Mucosa of rectum (tissue), 2 donors: ENCODE data around the gene PCDHGA10.
"Not testable (repeated sequence)": the region's sequence is repeated elsewhere in the genome, so short reads cannot be mapped to it uniquely, and the experiment has no call there.

Experiments used
- H3K27ac ChIP-seq, 2 donors: one replicate each; pipeline ENCODE4 v1.7.0; 2013; ENCODE audit warnings: inconsistent platforms in 2 of 2, low read depth in 2 of 2, low read length in 2 of 2
- H3K27me3 ChIP-seq, 2 donors: one replicate each; pipeline ENCODE4 v1.7.0; 2013; ENCODE audit warnings: low read length in 2 of 2; ENCODE audit not compliant: control insufficient read depth in 2 of 2, insufficient read depth in 2 of 2
- H3K36me3 ChIP-seq, 2 donors: one replicate each; pipeline ENCODE4 v1.7.0; 2013; ENCODE audit warnings: low read length in 2 of 2; ENCODE audit not compliant: control insufficient read depth in 2 of 2, insufficient read depth in 2 of 2
- H3K4me1 ChIP-seq, 2 donors: one replicate each; pipeline ENCODE4 v1.7.0; 2013; ENCODE audit warnings: low read length in 2 of 2, mild to moderate bottlenecking in 1 of 2; ENCODE audit not compliant: control insufficient read depth in 2 of 2, insufficient read depth in 2 of 2
- H3K4me3 ChIP-seq, 2 donors: one replicate each; pipeline ENCODE4 v1.7.0; 2013; ENCODE audit warnings: low read length in 2 of 2
- H3K9ac ChIP-seq, 2 donors: one replicate each; pipeline ENCODE4 v1.7.0; 2013; ENCODE audit warnings: low read length in 2 of 2, low read depth in 1 of 2, mild to moderate bottlenecking in 1 of 2
- H3K9me3 ChIP-seq, 2 donors: one replicate each; pipeline ENCODE4 v1.7.0; 2013; ENCODE audit warnings: low read length in 2 of 2; ENCODE audit not compliant: control insufficient read depth in 2 of 2
- donor health status: healthy.
- donor health status: Normal muscosa, but diverticular disease.

PCDHGA10 gene

GRCh38 chr5:141382469-141383294 lies 30.1 kb upstream of the PCDHGA10 start, which contains the start of gene PCDHGA7:
Gene PCDHGA7 (plus strand): TSS chr5:141382742. CDS start chr5:141382900, 158 bp downstream.
- Histone ChIP-seq H3K27ac (no peak within 1 kb of the TSS), H3K36me3 (no peaks in the 10 kb centered on the region), H3K4me1 (no peaks in the 10 kb centered on the region), H3K9ac (no peak within 1 kb of the TSS), H3K9me3 (peaks cover 0 to 23% of the 10 kb centered on the region in 2 donors), H3K4me3 (peak within 1 kb of the TSS; percentile 5 to 29), H3K27me3 (no peaks in the 10 kb centered on the region)

- H3K9me3 ChIP-seq = peaks cover 2 to 25% of the 10 kb centered on the region in 2 donors
- no peak overlapping the region for H3K9ac ChIP-seq
- H3K4me3 ChIP-seq = no peak overlapping the region
These were observed 29.4 kb upstream of the PCDHGA10 start for GRCh38 chr5:141383345-141383744.

GRCh38 chr5:141384471-141385267 lies 28.1 kb upstream of the PCDHGA10 start:
- Histone ChIP-seq H3K4me3 (no peak overlapping the region), H3K4me1 (no peaks in the 10 kb centered on the region), H3K27me3 (no peaks in the 10 kb centered on the region), H3K9ac (no peak overlapping the region), H3K27ac (no peak overlapping the region), H3K36me3 (no peaks in the 10 kb centered on the region), H3K9me3 (peaks cover 8 to 39% of the 10 kb centered on the region in 2 donors)

More at GRCh38 chr5:141383345-141383744, 29.4 kb upstream of the PCDHGA10 start:
- H3K4me1 ChIP-seq = no peaks in the 10 kb centered on the region
- no peaks in the 10 kb centered on the region for H3K27me3 ChIP-seq
- H3K36me3 ChIP-seq = no peaks in the 10 kb centered on the region
- H3K27ac ChIP-seq = no peak overlapping the region

GRCh38 chr5:141387557-141388311 lies 25.1 kb upstream of the PCDHGA10 start, which contains the start of gene PCDHGB4:
Gene PCDHGB4 (plus strand): TSS chr5:141387698. CDS start chr5:141387885, 187 bp downstream.
- not testable (repeated sequence) for H3K27ac ChIP-seq, H3K9ac ChIP-seq, H3K36me3 ChIP-seq, H3K27me3 ChIP-seq, H3K4me1 ChIP-seq
- peak within 1 kb of the TSS in 1 of 2 donors; percentile 29 for H3K4me3 ChIP-seq
- peaks cover 10 to 46% of the 10 kb centered on the region in 2 donors for H3K9me3 ChIP-seq

GRCh38 chr5:141388661-141389060 lies 24.1 kb upstream of the PCDHGA10 start:
- H3K27ac ChIP-seq = no peak overlapping the region
- H3K4me3 ChIP-seq = peak overlapping the region in 1 of 2 donors; percentile 29
- no peaks in the 10 kb centered on the region for H3K4me1 ChIP-seq
- no peaks in the 10 kb centered on the region for H3K36me3 ChIP-seq
- no peak overlapping the region for H3K9ac ChIP-seq
- no peaks in the 10 kb centered on the region for H3K27me3 ChIP-seq
- H3K9me3 ChIP-seq = peaks cover 10 to 48% of the 10 kb centered on the region in 2 donors

GRCh38 chr5:141389153-141390042 lies 23.4 kb upstream of the PCDHGA10 start:
- H3K9me3 ChIP-seq = peaks cover 10 to 48% of the 10 kb centered on the region in 2 donors
- H3K27me3 ChIP-seq = no peaks in the 10 kb centered on the region
- no peak overlapping the region for H3K27ac ChIP-seq
- no peaks in the 10 kb centered on the region for H3K4me1 ChIP-seq
- no peaks in the 10 kb centered on the region for H3K36me3 ChIP-seq
- H3K4me3 ChIP-seq = no peak overlapping the region
- H3K9ac ChIP-seq = no peak overlapping the region

- H3K9me3 ChIP-seq = peaks cover 14 to 45% of the 10 kb centered on the region in 2 donors
- no peaks in the 10 kb centered on the region for H3K36me3 ChIP-seq
- H3K4me3 ChIP-seq = no peak within 1 kb of the TSS
- no peaks in the 10 kb centered on the region for H3K27me3 ChIP-seq
- no peaks in the 10 kb centered on the region for H3K4me1 ChIP-seq
- no peak within 1 kb of the TSS for H3K9ac ChIP-seq
- H3K27ac ChIP-seq = no peak within 1 kb of the TSS
These were observed 20.2 kb upstream of the PCDHGA10 start, which contains the start of gene PCDHGA8 for GRCh38 chr5:141392429-141393198. Gene PCDHGA8 (plus strand): TSS chr5:141392633. CDS start chr5:141392814, 181 bp downstream.

GRCh38 chr5:141393267-141393666 lies 19.5 kb upstream of the PCDHGA10 start:
- Histone ChIP-seq H3K4me1 (no peaks in the 10 kb centered on the region), H3K9ac (no peak overlapping the region), H3K27me3 (no peaks in the 10 kb centered on the region), H3K27ac (no peak overlapping the region), H3K36me3 (no peaks in the 10 kb centered on the region), H3K4me3 (no peak overlapping the region), H3K9me3 (peaks cover 13 to 43% of the 10 kb centered on the region in 2 donors)
